ENCODE results near the gene HMHB1. TPM values are rescaled to one million over a fixed set of nuclear protein-coding genes. Genes with fewer than 3 reads are reported as not detected.

HMHB1 gene
- total RNA-seq = not detected

DNA sequence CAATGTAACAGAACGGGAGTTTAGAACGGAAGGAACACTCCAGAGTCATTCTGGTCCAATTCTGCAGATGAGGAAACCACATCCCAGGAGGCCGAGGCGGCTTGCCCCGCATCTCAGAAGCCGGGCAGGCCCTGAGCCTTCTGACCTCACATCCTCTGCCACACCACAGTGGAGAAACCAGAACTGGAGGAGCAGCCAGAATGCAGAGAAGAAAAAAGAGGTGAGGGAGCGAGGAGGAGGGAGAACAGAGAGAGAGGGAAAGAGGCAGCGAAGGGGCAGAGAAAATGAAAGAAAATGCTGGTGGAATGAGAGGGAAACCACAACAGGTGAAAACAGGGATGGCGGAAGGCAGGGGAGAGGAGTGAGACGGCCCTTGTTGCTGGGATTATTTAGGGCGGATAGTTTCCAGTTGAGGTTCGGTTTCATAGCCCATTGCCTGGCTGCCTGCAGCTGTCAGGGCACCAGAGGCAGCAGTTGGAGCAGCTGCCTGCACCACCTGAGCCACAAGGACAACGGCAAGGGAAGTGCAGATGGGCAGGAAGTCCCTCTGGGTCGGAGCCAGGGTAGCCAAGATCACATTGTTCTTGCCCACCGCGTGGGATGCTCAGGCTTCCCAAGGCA, at the start of gene HMHB1:
TSS of gene HMHB1 (plus strand) at position 77 of the 621 bp plus-strand sequence.

All from melanocyte of skin (primary cell).